Loucy (cell line): ENCODE results near the gene MORF4L2.

ENCODE experiments used
- H2AFZ ChIP-seq: fragments of 200-600 bp; sonication (generic); 2 replicates; pipeline ENCODE4 v1.6.0; 2016; ENCODE audit warnings: antibody characterized with exemption, mild to moderate bottlenecking, low read length, moderate library complexity
- H3F3A ChIP-seq: fragments of 200-600 bp; 2 replicates; pipeline ENCODE4 v1.6.0; 2016; ENCODE audit warnings: antibody characterized with exemption, low read depth, mild to moderate bottlenecking
- H3K27me3 ChIP-seq: fragments of 200-600 bp; sonication (generic); 2 replicates; pipeline ENCODE4 v1.6.1; 2014; ENCODE audit warnings: low read length, mild to moderate bottlenecking; ENCODE audit not compliant: insufficient read depth, poor library complexity, severe bottlenecking
- H3K36me3 ChIP-seq: fragments of 200-600 bp; sonication (generic); 2 replicates; pipeline ENCODE4 v1.6.1; 2016; ENCODE audit warnings: low read length; ENCODE audit not compliant: insufficient read depth
- H3K4me1 ChIP-seq: fragments of 200-600 bp; sonication (generic); 2 replicates; pipeline ENCODE4 v1.5.1; 2014; ENCODE audit warnings: low read length, mild to moderate bottlenecking; ENCODE audit not compliant: insufficient read depth, poor library complexity, severe bottlenecking
- H3K4me2 ChIP-seq: fragments of 200-600 bp; sonication (generic); 2 replicates; pipeline ENCODE4 v1.6.0; 2014; ENCODE audit warnings: antibody characterized with exemption, low read length, low read depth, mild to moderate bottlenecking; ENCODE audit not compliant: poor library complexity, severe bottlenecking
- H3K4me3 ChIP-seq: fragments of 200-600 bp; sonication (generic); 2 replicates; pipeline ENCODE4 v1.5.1; 2014; ENCODE audit warnings: low read length, mild to moderate bottlenecking, mixed read lengths; ENCODE audit not compliant: poor library complexity, severe bottlenecking
- H3K79me2 ChIP-seq: fragments of 200-600 bp; sonication (generic); 2 replicates; pipeline ENCODE4 v1.6.1; 2014; ENCODE audit warnings: low read length; ENCODE audit not compliant: insufficient read depth
- H3K9ac ChIP-seq: fragments of 200-600 bp; sonication (generic); 2 replicates; pipeline ENCODE4 v1.6.0; 2014; ENCODE audit warnings: mild to moderate bottlenecking, low read depth, low read length, moderate library complexity; ENCODE audit not compliant: poor library complexity, severe bottlenecking
- H3K9me2 ChIP-seq: fragments of 200-600 bp; sonication (generic); replicated peaks from 2 replicates; pipeline ENCODE4 v1.6.1; 2016; ENCODE audit warnings: low read depth, low read length, mixed read lengths
- H3K9me3 ChIP-seq: fragments of 200-600 bp; sonication (generic); 2 replicates; pipeline ENCODE4 v1.6.1; 2014; ENCODE audit warnings: mild to moderate bottlenecking, antibody characterized with exemption, low read length, low read depth; ENCODE audit not compliant: insufficient read depth
- H4K20me1 ChIP-seq: fragments of 200-600 bp; sonication (generic); 2 replicates; pipeline ENCODE4 v1.6.0; 2014; ENCODE audit warnings: antibody characterized with exemption, low read length, mild to moderate bottlenecking; ENCODE audit not compliant: insufficient read depth, poor library complexity, severe bottlenecking
- CTCF ChIP-seq: fragments of 200-600 bp; sonication (generic); conservative IDR thresholded peaks from 2 replicates; pipeline ENCODE4 v1.5.1; 2014; ENCODE audit warnings: mild to moderate bottlenecking, antibody characterized with exemption, low read length
- EZH2phosphoT487 ChIP-seq: fragments of 200-600 bp; IDR thresholded peaks from 2 replicates; pipeline ENCODE4 v1.6.1; 2018; ENCODE audit warnings: antibody characterized with exemption, mild to moderate bottlenecking, moderate library complexity, borderline replicate concordance

The MORF4L2 gene

GRCh38 chrX:103687073-103687695, 685 bp upstream of the MORF4L2 start:
- H4K20me1 ChIP-seq = peaks cover 30% of the 10 kb centered on the region
- peaks cover 25% of the 10 kb centered on the region for H3K4me1 ChIP-seq

GRCh38 chrX:103685396-103685795, 1.1 kb downstream of the MORF4L2 start:
- TF ChIP-seq CTCF = no peak
- H3K27me3 ChIP-seq = no peaks in the 10 kb centered on the region

More at GRCh38 chrX:103687073-103687695, 685 bp upstream of the MORF4L2 start:
- Histone ChIP-seq H3K4me3 (peak overlapping the region; percentile 99), H3K36me3 (peaks cover 18% of the 10 kb centered on the region), H3K4me2 (peak overlapping the region; percentile 92), H3K79me2 (peaks cover 49% of the 10 kb centered on the region), H3K9me2 (no peaks in the 10 kb centered on the region), H3F3A (no peaks in the 10 kb centered on the region; the same call in 1 of the 2 replicates), H3K9me3 (no peaks in the 10 kb centered on the region), H3K9ac (peak overlapping the region; percentile 99), H3K27me3 (no peaks in the 10 kb centered on the region), H2AFZ (peak overlapping the region; percentile 86)
- no peak for TF ChIP-seq EZH2phosphoT487
- 0 out of 2 replicates have a peak, but pooled peaks have one; percentile 12 for TF ChIP-seq CTCF

GRCh38 chrX:103681443-103681842, 5.1 kb downstream of the MORF4L2 start:
- no peak overlapping the region for H3K9ac ChIP-seq
- no peaks in the 10 kb centered on the region for H3K9me3 ChIP-seq
- peaks cover 17% of the 10 kb centered on the region for H3K4me1 ChIP-seq
- H3K79me2 ChIP-seq = peaks cover 50% of the 10 kb centered on the region
- H2AFZ ChIP-seq = no peak overlapping the region
- no peak overlapping the region for H3K4me2 ChIP-seq
- no peak overlapping the region for H3K4me3 ChIP-seq
- H3K27me3 ChIP-seq = no peaks in the 10 kb centered on the region
- no peaks in the 10 kb centered on the region for H3K9me2 ChIP-seq
- H3K36me3 ChIP-seq = peaks cover 52% of the 10 kb centered on the region
- no peaks in the 10 kb centered on the region for H3F3A ChIP-seq
- no peak for TF ChIP-seq EZH2phosphoT487
- TF ChIP-seq CTCF = no peak
- H4K20me1 ChIP-seq = peaks cover 46% of the 10 kb centered on the region

More at GRCh38 chrX:103685396-103685795, 1.1 kb downstream of the MORF4L2 start:
- no peaks in the 10 kb centered on the region for H3K9me3 ChIP-seq
- H3K9me2 ChIP-seq = no peaks in the 10 kb centered on the region
- peaks cover 60% of the 10 kb centered on the region for H3K79me2 ChIP-seq
- H4K20me1 ChIP-seq = peaks cover 46% of the 10 kb centered on the region
- peak overlapping the region; percentile 95 for H3K4me2 ChIP-seq
- H3K4me1 ChIP-seq = peaks cover 25% of the 10 kb centered on the region
- H3F3A ChIP-seq = no peaks in the 10 kb centered on the region; the same call in 1 of the 2 replicates
- H3K9ac ChIP-seq = peak overlapping the region; percentile 90
- no peak overlapping the region for H2AFZ ChIP-seq
- H3K36me3 ChIP-seq = peaks cover 25% of the 10 kb centered on the region
- H3K4me3 ChIP-seq = peak overlapping the region; percentile 99
